H1 (cell line): ENCODE data around the gene KRTAP5-1. TPM values are rescaled to one million over a fixed set of nuclear protein-coding genes. Genes with fewer than 3 reads are reported as not detected.

Experiments
- CHD7 ChIP-seq: fragments of 300-600 bp; sonication (generic); IDR thresholded peaks from 2 replicates; pipeline ENCODE4 v1.7.1; 2012; ENCODE audit warnings: low read length, moderate library complexity, mild to moderate bottlenecking, inconsistent platforms; ENCODE audit not compliant: insufficient replicate concordance
- EGR1 ChIP-seq: IDR thresholded peaks from 2 replicates; pipeline ENCODE4 v1.6.1; 2011; ENCODE audit warnings: low read depth, low read length, borderline replicate concordance
- JUN ChIP-seq: IDR thresholded peaks from 2 replicates; pipeline ENCODE4 v1.6.1; 2011; ENCODE audit warnings: low read depth, mild to moderate bottlenecking, improper control_type of control experiment, low read length
- KDM1A ChIP-seq: fragments of 200-600, 300-600 bp; sonication (generic); IDR thresholded peaks from 2 replicates; pipeline ENCODE4 v1.7.1; 2016; ENCODE audit warnings: mild to moderate bottlenecking, low read length, borderline replicate concordance
- NRF1 ChIP-seq: IDR thresholded peaks from 2 replicates; pipeline ENCODE4 v1.6.1; 2011; ENCODE audit warnings: mild to moderate bottlenecking, low read depth, low read length, improper control_type of control experiment
- POLR2A ChIP-seq, 2 experiments: IDR thresholded peaks; 1 replicate in 1 of 2; 2 replicates in 1 of 2; pipeline ENCODE4 v1.6.1; 2011; ENCODE audit warnings: low read depth in 2 of 2, low read length in 2 of 2, mild to moderate bottlenecking in 2 of 2; ENCODE audit errors: control extremely low read depth in 1 of 2
- RBBP5 ChIP-seq: IDR thresholded peaks from 2 replicates; pipeline ENCODE4 v1.7.1; 2012; ENCODE audit warnings: low read depth, mild to moderate bottlenecking, inconsistent platforms, low read length, moderate library complexity, borderline replicate concordance
- YY1 ChIP-seq: IDR thresholded peaks from 2 replicates; pipeline ENCODE4 v1.6.1; 2011; ENCODE audit warnings: low read depth, mild to moderate bottlenecking, low read length
- polyA plus RNA-seq, 7 experiments: library from polyadenylated mRNA; depleted of rRNA in 3 of 7; stranded (reverse) in 5 of 7; unstranded in 2 of 7; fragments of >200 nt in 5 of 7; fragments of 200-250 nt in 2 of 7; gene quantifications; 1 replicate in 5 of 7; 2 replicates in 1 of 7; 4 replicates in 1 of 7; pipeline versions ENCODE4 v1.2.1 to v1.2.3, GENCODE V29; 2011 to 2013; ENCODE audit warnings: missing spikeins in 2 of 7, mixed read lengths in 2 of 7
- total RNA-seq: library from RNA; stranded (reverse); fragmentation: NEBNext Ultra II Directional; extraction: Animal tissue kit (Norgen Biotek cat#: 25700); gene quantifications from 2 replicates; pipeline ENCODE4 v1.2.1, GENCODE V29; 2021

Gene KRTAP5-1
- total and polyA plus RNA-seq, 2 of the 8 experiments (the other 6 are each of a cell fraction or from before 2014, with no cell fraction given) = not detected

- TF ChIP-seq CHD7 = no peak
- no peak for TF ChIP-seq YY1
- TF ChIP-seq JUN = no peak
- no peak for TF ChIP-seq EGR1
- no peak for TF ChIP-seq KDM1A
- no peak for TF ChIP-seq RBBP5
- TF ChIP-seq POLR2A (IDR thresholded peaks at IDR 0.05; ENCODE audit: control extremely low read depth in 1 of 2, low read depth in 2 of 2, low read length in 2 of 2) = no peak
- no peak for TF ChIP-seq NRF1
Measured at GRCh38 chr11:1541474-1542204, 43.4 kb downstream of the KRTAP5-1 start (continued).
